GM13976 (cell line): Measurements from ENCODE around the gene KRTAP4-11.
"Not testable (repeated sequence)": the region's sequence is repeated elsewhere in the genome, so short reads cannot be mapped to it uniquely, and the experiment has no call there.

Experiments used
- DNase-seq: peaks from one replicate; pipeline ENCODE4 v3.0.0; 2012; ENCODE audit warnings: low spot score
- in situ Hi-C: fragments of 300-500 bp; cut with MboI; formaldehyde crosslinking; loops from one replicate; pipeline ENCODE4 v1.12.0; 2022; ENCODE audit warnings: low sequenced_read_pairs, mixed read lengths, inconsistent platforms; ENCODE audit not compliant: unreplicated experiment
- TF ChIP-seq, protein P1 (sequence below): IDR thresholded peaks from 2 replicates; pipeline ENCODE4 v1.5.1; 2012; ENCODE audit warnings: borderline replicate concordance, mild to moderate bottlenecking; ENCODE audit not compliant: insufficient read depth; ENCODE audit errors: extremely low read depth, missing control alignments, control extremely low read depth

KRTAP4-11 gene

GRCh38 chr17:41133880-41134735, 15.9 kb upstream of the KRTAP4-11 start:
- no peak for DNase-seq
- in situ Hi-C loops, result no loop called here
- TF ChIP-seq, protein P1, sequence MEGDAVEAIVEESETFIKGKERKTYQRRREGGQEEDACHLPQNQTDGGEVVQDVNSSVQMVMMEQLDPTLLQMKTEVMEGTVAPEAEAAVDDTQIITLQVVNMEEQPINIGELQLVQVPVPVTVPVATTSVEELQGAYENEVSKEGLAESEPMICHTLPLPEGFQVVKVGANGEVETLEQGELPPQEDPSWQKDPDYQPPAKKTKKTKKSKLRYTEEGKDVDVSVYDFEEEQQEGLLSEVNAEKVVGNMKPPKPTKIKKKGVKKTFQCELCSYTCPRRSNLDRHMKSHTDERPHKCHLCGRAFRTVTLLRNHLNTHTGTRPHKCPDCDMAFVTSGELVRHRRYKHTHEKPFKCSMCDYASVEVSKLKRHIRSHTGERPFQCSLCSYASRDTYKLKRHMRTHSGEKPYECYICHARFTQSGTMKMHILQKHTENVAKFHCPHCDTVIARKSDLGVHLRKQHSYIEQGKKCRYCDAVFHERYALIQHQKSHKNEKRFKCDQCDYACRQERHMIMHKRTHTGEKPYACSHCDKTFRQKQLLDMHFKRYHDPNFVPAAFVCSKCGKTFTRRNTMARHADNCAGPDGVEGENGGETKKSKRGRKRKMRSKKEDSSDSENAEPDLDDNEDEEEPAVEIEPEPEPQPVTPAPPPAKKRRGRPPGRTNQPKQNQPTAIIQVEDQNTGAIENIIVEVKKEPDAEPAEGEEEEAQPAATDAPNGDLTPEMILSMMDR, result no peak

DNA sequence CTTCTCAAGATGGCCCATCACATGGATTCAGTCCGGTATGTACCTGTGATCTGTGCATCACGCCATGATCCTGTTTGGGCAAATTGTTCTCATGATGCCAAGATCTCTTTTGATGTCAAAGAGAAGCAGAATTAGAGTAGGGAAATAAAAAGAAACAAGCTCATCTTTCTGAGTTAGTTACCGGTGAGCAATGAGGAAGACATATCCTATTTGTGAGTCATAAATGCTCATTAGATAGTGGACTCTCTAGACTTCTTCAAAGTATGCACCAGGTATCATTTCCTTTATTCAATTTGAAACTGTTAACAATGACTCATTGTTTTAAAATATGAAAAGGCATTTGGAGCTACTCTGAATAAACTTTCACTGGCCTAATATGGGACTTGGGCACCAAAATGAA, 13.8 kb upstream of the KRTAP4-11 start:
- TF ChIP-seq, protein P1, result no peak
- DNase-seq, result peak; percentile 21
- in situ Hi-C loops, result no loop called here

GRCh38 chr17:41127371-41127770, 9.2 kb upstream of the KRTAP4-11 start:
- DNase-seq, result no peak
- TF ChIP-seq, protein P1, result no peak
- in situ Hi-C loops, result no loop called here

DNA sequence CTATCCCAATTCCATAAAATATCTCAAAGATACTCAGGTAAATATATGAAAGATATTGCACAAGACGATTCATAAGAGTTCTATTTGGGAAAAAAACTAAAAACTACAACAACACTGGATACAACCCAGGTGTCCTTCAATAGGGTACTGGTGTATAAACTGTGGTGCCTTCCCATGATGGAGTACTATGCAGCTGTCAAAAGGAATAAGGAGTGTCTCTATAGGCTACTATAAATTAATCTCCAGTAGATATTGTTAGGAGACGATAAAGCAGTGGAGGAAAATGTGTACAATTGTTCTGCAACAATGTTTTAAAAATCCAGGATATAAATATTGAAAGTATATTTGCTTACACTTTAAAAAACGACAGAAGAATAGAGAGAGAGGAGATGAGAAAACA, 8.2 kb upstream of the KRTAP4-11 start:
- TF ChIP-seq, protein P1, result no peak
- in situ Hi-C loops, result no loop called here
- no peak for DNase-seq

DNA sequence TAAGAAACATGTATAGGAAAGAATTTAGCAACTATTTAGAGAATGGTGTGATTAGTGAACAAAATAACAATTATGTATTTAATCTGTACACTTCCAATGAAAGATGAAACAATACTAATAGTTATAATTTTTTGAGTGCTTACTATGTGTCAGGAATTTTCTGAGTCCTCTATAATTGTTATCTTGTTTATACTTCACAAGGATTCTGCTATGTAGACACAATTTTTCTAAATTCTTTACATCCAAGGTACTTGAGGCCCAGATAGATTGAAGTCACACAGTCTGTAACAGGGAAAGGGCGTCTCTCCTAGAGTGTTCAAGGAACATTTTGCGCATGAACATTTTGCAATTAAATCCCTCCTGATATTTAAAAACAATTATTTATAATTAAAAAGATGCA, 6.9 kb upstream of the KRTAP4-11 start:
- no peak for DNase-seq
- TF ChIP-seq, protein P1, result no peak
- in situ Hi-C loops, result no loop called here

GRCh38 chr17:41123991-41124371, 5.8 kb upstream of the KRTAP4-11 start, which contains the start of gene KRTAP4-12:
Gene KRTAP4-12, minus strand, starts transcription at chr17:41124182. Its CDS starts 60 bp downstream, at chr17:41124122.
- in situ Hi-C loops, DNase-seq: not testable (repeated sequence)

GRCh38 chr17:41123292-41123990, 5.3 kb upstream of the KRTAP4-11 start:
- DNase-seq, in situ Hi-C loops: not testable (repeated sequence)

DNA sequence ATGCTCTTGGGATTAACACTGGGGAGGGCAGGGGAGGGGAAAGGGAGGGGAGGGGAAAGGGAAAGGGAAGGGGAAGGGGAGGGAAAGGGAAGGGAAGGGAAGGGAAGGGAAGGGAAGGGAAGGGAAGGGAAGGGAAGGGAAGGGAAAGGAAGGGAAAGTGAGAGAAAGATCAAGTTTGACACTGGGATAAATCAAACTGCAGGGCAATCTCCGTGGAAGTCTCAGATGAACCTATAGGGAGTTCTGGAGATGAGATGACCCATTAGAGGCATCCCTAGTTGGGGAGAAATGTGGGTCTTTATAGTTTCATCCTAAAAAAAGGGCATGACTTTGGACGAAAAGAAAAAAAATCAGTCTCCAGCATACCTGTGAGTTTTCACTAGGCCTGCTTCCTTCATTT, 3.6 kb upstream of the KRTAP4-11 start:
- TF ChIP-seq, protein P1, result no peak
- no peak for DNase-seq
- in situ Hi-C loops, result no loop called here

DNA sequence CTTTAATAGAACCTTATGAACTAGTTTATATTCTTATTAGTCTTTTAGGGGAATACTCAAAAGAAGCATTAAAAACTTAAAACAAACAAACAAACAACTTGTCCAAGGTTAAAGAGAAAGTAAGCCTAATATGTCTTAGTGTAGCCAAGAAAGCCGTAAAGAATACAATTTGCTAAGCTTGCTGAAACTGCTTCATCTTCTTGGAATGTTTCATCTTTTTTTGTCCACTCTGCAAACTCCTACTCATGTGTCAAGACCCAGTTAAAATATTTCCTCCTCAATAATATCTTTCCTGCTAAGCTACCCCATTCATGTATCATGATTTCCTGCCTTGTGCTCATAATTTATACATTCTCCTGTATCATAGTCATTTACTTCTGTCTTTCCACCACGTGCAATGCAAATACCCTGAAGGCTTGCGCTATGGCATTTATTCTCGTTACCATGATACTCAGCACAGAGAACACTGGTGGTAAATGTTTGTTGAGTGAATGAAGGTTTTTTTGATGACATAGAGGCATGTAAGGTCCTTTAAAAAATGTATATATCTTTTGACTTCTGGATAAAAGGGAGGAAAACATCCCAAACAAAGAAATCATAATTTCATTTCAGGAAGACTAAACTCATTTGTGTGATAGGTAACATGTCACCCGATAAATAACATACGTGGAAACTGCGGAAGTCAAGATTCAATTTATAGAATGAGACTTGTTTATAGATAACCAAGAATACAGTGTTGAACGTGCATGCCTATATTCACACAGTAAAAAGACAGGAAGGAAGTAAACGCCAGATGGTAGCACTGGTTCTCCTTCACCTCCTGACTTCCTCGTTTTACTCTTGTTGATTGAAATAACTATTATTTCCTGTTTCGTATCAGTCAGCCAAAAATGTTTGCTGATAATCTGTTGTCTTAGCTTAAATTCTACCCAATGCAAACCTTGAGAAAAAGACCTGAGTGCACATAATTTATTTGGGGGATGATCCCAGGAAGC, 1.8 kb upstream of the KRTAP4-11 start:
- in situ Hi-C loops, DNase-seq: not testable (repeated sequence)
